Cardiac muscle cell (in vitro differentiated cells and primary cell): ENCODE measurements around the gene VWA8. TPM values are rescaled to one million over a fixed set of nuclear protein-coding genes. Genes with fewer than 3 reads are reported as not detected.

Source experiments
- DNase-seq, 2 donors: peaks; one replicate each; pipeline versions ENCODE4 v3.0.0 to v3.0.0-alpha.2; 2010 to 2017; ENCODE audit warnings: low read depth in 1 of 2, low spot score in 1 of 2
- H3K27ac ChIP-seq: fragments of 200-600 bp; sonication (generic); 2 replicates; pipeline ENCODE4 v1.5.1; 2016
- H3K27me3 ChIP-seq: fragments of 200-600 bp; sonication (generic); 2 replicates; pipeline ENCODE4 v1.6.0; 2016; ENCODE audit warnings: control low read depth
- H3K36me3 ChIP-seq: fragments of 200-600 bp; sonication (generic); 2 replicates; pipeline ENCODE4 v1.5.1; 2016; ENCODE audit warnings: control low read depth
- H3K4me1 ChIP-seq: fragments of 200-600 bp; sonication (generic); 2 replicates; pipeline ENCODE4 v1.8.1; 2017; ENCODE audit warnings: low read depth, mild to moderate bottlenecking, mixed run types
- H3K4me3 ChIP-seq: fragments of 200-600 bp; sonication (generic); 2 replicates; pipeline ENCODE4 v1.5.1; 2016; ENCODE audit warnings: mild to moderate bottlenecking
- H3K9me3 ChIP-seq: fragments of 200-600 bp; sonication (generic); 2 replicates; pipeline ENCODE4 v1.5.1; 2017; ENCODE audit warnings: low read depth, mild to moderate bottlenecking, control low read depth
- polyA plus RNA-seq: library from polyadenylated mRNA; unstranded; fragments of >200 nt; fragmentation: Nextera tagmentation; extraction: Ambion mirVana; gene quantifications from 2 replicates; pipeline ENCODE4 v1.2.1, GENCODE V29; 2016
- total RNA-seq: library from RNA; depleted of rRNA; stranded (reverse); fragments of >200 nt; gene quantifications from 2 replicates; pipeline ENCODE4 v1.2.3, GENCODE V29; 2016
- TF ChIP-seq, protein P1 (sequence below): IDR thresholded peaks from 2 replicates; pipeline ENCODE4 v1.5.1; 2012; ENCODE audit warnings: low read depth, mild to moderate bottlenecking, low read length

The VWA8 gene
- total and polyA plus RNA-seq, 2 experiments from 2014 or later: 9.4 to 22.9 TPM

DNA sequence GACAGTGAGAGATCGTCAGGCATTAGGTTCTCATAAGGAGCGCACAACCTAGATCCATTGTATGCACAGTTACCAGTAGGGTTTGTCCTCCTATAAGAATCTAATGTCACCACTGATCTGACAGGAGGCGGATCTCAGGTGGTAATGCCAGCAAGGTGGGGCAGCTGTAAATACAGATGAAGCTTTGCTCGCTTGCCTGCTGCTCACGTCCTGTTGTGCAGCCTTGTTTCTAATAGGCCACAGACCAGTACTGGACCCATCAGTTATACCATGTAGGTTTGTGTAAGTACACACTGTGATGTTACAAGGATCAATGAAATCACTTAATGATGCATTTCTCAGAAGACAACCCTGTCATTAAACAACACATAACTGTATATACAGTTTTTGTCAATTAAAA, 23.5 kb downstream of the VWA8 start:
- Histone ChIP-seq H3K27ac (no peak overlapping the region), H3K27me3 (no peaks in the 10 kb centered on the region), H3K4me1 (peaks cover 22% of the 10 kb centered on the region), H3K36me3 (no peaks in the 10 kb centered on the region), H3K9me3 (no peaks in the 10 kb centered on the region), H3K4me3 (no peak overlapping the region)
- TF ChIP-seq, protein P1, sequence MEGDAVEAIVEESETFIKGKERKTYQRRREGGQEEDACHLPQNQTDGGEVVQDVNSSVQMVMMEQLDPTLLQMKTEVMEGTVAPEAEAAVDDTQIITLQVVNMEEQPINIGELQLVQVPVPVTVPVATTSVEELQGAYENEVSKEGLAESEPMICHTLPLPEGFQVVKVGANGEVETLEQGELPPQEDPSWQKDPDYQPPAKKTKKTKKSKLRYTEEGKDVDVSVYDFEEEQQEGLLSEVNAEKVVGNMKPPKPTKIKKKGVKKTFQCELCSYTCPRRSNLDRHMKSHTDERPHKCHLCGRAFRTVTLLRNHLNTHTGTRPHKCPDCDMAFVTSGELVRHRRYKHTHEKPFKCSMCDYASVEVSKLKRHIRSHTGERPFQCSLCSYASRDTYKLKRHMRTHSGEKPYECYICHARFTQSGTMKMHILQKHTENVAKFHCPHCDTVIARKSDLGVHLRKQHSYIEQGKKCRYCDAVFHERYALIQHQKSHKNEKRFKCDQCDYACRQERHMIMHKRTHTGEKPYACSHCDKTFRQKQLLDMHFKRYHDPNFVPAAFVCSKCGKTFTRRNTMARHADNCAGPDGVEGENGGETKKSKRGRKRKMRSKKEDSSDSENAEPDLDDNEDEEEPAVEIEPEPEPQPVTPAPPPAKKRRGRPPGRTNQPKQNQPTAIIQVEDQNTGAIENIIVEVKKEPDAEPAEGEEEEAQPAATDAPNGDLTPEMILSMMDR: no peak
- DNase-seq: no peak

DNA sequence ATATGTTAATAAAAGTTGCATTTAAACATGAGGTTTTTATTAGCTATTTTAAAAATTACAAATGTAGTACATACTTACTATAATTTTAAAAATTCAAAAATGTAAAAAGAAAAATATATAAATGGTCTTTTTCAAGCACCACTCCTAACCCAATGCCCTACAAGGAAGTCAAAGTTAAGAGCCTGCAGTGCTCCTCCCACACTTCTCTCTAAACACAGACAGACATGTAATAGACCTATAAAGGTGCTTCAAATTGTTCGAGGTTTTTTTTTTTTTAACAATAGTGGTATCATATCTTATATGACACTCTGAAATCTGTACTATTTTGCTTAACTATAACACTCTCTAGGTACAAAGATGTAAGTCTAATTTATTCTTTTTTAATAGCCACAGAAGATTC, 25.4 kb downstream of the VWA8 start:
- TF ChIP-seq, protein P1: no peak
- no peaks in the 10 kb centered on the region for H3K9me3 ChIP-seq
- H3K4me1 ChIP-seq: peaks cover 3% of the 10 kb centered on the region
- H3K36me3 ChIP-seq: no peaks in the 10 kb centered on the region
- no peak for DNase-seq
- H3K27ac ChIP-seq: no peak overlapping the region
- no peak overlapping the region for H3K4me3 ChIP-seq
- H3K27me3 ChIP-seq: no peaks in the 10 kb centered on the region

DNA sequence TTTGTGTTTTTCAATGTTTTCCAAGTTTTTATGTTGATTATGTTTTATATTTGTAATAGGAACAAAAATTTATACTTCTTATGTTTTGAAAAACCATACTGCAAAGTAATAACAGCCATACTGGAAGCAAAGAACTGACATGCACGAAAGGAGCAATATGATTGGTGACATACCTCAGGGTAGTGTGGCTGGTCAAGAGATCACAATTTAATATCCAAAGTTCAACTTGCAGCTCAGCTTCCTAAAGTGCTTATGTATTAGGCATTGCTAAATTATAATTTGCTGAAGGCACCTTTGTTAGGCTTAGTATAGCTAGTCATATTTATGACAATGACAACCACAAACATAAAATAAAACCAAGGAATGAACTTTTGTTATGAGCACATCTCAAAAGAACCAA, 25.9 kb downstream of the VWA8 start:
- no peaks in the 10 kb centered on the region for H3K4me1 ChIP-seq
- H3K4me3 ChIP-seq: no peak overlapping the region
- no peak for DNase-seq
- H3K9me3 ChIP-seq: no peaks in the 10 kb centered on the region
- no peaks in the 10 kb centered on the region for H3K36me3 ChIP-seq
- H3K27me3 ChIP-seq: no peaks in the 10 kb centered on the region
- TF ChIP-seq, protein P1: no peak
- no peak overlapping the region for H3K27ac ChIP-seq

DNA sequence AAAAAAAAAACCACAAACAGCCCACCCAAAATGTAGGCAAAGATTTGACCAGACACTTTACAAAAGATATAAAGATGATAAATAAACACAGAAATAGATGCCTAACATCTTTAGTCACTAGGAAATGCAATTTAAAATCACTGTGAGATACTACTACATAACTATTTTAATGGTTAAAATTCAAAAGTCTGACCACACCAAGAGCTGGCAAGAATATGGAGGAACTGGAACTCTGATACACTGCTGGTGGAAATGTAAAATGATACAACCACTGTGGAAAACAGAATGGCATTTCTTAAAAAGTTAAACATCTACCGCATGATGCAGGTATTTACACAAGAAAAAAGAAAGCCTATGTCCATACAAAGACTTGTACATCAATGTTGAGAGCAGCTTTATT, 26.8 kb downstream of the VWA8 start:
- DNase-seq: no peak
- TF ChIP-seq, protein P1: no peak
- Histone ChIP-seq H3K36me3 (no peaks in the 10 kb centered on the region), H3K4me1 (no peaks in the 10 kb centered on the region), H3K27ac (no peak overlapping the region), H3K9me3 (no peaks in the 10 kb centered on the region), H3K4me3 (no peak overlapping the region), H3K27me3 (no peaks in the 10 kb centered on the region)

DNA sequence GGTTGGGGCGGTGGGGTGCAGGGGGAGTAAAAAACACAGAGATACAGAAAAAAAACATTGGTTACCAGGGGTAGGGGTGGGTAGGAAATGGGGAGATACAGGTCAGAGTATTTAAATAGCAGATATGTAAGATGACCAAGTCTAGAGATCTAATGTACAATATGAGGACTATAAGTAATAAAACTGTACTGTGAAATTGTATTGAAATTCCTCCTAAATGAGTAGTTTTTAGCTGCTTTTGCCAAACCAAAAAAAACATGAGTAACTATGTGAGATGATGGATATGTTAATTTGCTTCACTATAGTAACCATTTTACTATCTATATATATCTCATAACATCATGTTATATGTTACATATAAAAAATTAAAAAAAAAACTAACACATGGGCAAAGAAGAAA, 29.6 kb downstream of the VWA8 start:
- DNase-seq: no peak
- TF ChIP-seq, protein P1: no peak
- Histone ChIP-seq H3K27me3 (no peaks in the 10 kb centered on the region), H3K9me3 (no peaks in the 10 kb centered on the region), H3K4me1 (no peaks in the 10 kb centered on the region), H3K4me3 (no peak overlapping the region), H3K36me3 (no peaks in the 10 kb centered on the region), H3K27ac (no peak overlapping the region)

DNA sequence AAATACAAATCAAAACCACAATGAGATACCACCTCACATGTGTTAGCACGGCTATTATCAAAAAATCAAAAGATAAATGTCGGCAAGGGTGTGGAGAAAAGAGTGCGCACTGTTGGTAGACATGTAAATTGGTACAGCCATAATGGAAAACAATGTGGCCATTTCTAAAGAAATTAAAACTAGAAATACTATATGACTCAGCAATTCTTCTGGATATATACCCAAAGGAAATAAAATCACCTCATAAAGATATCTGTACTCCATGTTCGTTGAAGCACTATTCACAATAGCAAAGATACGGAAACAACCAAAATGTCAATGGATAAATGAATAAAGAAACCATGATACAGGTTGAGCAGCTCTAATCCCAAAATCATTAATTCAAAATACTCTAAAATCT, 30.8 kb downstream of the VWA8 start:
- TF ChIP-seq, protein P1: no peak
- Histone ChIP-seq H3K27me3 (no peaks in the 10 kb centered on the region), H3K9me3 (no peaks in the 10 kb centered on the region), H3K36me3 (no peaks in the 10 kb centered on the region), H3K4me3 (no peak overlapping the region), H3K4me1 (no peaks in the 10 kb centered on the region), H3K27ac (no peak overlapping the region)
- no peak for DNase-seq
